Brain microvascular endothelial cell (primary cell): ENCODE measurements around the gene ELFN1.

ENCODE experiments used
- DNase-seq: peaks from one replicate; pipeline ENCODE4 v3.0.0-alpha.2; 2020
- H3K27ac ChIP-seq: fragments of 250-450 bp; sonication (Bioruptor Pico); 2 replicates; pipeline ENCODE4 v1.5.1; 2020; ENCODE audit warnings: mild to moderate bottlenecking, moderate library complexity
- H3K27me3 ChIP-seq: fragments of 250-450 bp; sonication (Bioruptor Pico); replicated peaks from 2 replicates; pipeline ENCODE4 v1.5.1; 2020; ENCODE audit warnings: mild to moderate bottlenecking
- H3K36me3 ChIP-seq: fragments of 250-450 bp; sonication (Bioruptor Pico); replicated peaks from 2 replicates; pipeline ENCODE4 v1.5.1; 2020; ENCODE audit warnings: mild to moderate bottlenecking
- H3K4me3 ChIP-seq: 2 replicates; pipeline ENCODE4 v1.5.1; 2011; ENCODE audit warnings: low read depth, mild to moderate bottlenecking, control low read depth, low read length, moderate library complexity
- in situ Hi-C: cut with HindIII; loops from 2 replicates; pipeline ENCODE4 v1.10.0; 2017; ENCODE audit warnings: low sequenced_read_pairs, low pct_ligation_motif_present
- TF ChIP-seq, protein P1 (sequence below): IDR thresholded peaks from 2 replicates; pipeline ENCODE4 v1.5.1; 2011; ENCODE audit warnings: low read depth, mild to moderate bottlenecking, moderate library complexity, low read length, control low read depth, inconsistent platforms; ENCODE audit errors: missing control alignments

ELFN1 gene

GRCh38 chr7:1721047-1721690 lies 51.1 kb downstream of the ELFN1 start:
- Histone ChIP-seq H3K4me3 (no peak overlapping the region), H3K27me3 (no peaks in the 10 kb centered on the region), H3K36me3 (no peaks in the 10 kb centered on the region), H3K27ac (no peak overlapping the region)
- in situ Hi-C loops: no loop called here
- no peak for DNase-seq
- TF ChIP-seq, protein P1, sequence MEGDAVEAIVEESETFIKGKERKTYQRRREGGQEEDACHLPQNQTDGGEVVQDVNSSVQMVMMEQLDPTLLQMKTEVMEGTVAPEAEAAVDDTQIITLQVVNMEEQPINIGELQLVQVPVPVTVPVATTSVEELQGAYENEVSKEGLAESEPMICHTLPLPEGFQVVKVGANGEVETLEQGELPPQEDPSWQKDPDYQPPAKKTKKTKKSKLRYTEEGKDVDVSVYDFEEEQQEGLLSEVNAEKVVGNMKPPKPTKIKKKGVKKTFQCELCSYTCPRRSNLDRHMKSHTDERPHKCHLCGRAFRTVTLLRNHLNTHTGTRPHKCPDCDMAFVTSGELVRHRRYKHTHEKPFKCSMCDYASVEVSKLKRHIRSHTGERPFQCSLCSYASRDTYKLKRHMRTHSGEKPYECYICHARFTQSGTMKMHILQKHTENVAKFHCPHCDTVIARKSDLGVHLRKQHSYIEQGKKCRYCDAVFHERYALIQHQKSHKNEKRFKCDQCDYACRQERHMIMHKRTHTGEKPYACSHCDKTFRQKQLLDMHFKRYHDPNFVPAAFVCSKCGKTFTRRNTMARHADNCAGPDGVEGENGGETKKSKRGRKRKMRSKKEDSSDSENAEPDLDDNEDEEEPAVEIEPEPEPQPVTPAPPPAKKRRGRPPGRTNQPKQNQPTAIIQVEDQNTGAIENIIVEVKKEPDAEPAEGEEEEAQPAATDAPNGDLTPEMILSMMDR: no peak

GRCh38 chr7:1723254-1723653 lies 53.2 kb downstream of the ELFN1 start:
- TF ChIP-seq, protein P1: no peak
- H3K27me3 ChIP-seq: no peaks in the 10 kb centered on the region
- in situ Hi-C loops: no loop called here
- no peak overlapping the region for H3K4me3 ChIP-seq
- no peak overlapping the region for H3K27ac ChIP-seq
- DNase-seq: no peak
- no peaks in the 10 kb centered on the region for H3K36me3 ChIP-seq

GRCh38 chr7:1724118-1724910 lies 54.2 kb downstream of the ELFN1 start:
- H3K27me3 ChIP-seq: no peaks in the 10 kb centered on the region
- no peak for DNase-seq
- no peaks in the 10 kb centered on the region for H3K36me3 ChIP-seq
- in situ Hi-C loops: no loop called here
- no peak overlapping the region for H3K27ac ChIP-seq
- TF ChIP-seq, protein P1: no peak
- no peak overlapping the region for H3K4me3 ChIP-seq

GRCh38 chr7:1725199-1725690 lies 55.2 kb downstream of the ELFN1 start:
- no peak for DNase-seq
- in situ Hi-C loops: no loop called here
- Histone ChIP-seq H3K4me3 (no peak overlapping the region), H3K27ac (no peak overlapping the region), H3K27me3 (no peaks in the 10 kb centered on the region), H3K36me3 (no peaks in the 10 kb centered on the region)
- TF ChIP-seq, protein P1: no peak

- in situ Hi-C loops: no loop called here
- TF ChIP-seq, protein P1: no peak
These were observed 55.9 kb downstream of the ELFN1 start for GRCh38 chr7:1725766-1726630.

More at GRCh38 chr7:1725766-1726630, 55.9 kb downstream of the ELFN1 start:
- Histone ChIP-seq H3K27ac (no peak overlapping the region), H3K36me3 (no peaks in the 10 kb centered on the region), H3K27me3 (no peaks in the 10 kb centered on the region), H3K4me3 (no peak overlapping the region)
- DNase-seq: no peak
